H1 (cell line): ENCODE data around the gene ZNF415. TPM values are rescaled to one million over a fixed set of nuclear protein-coding genes. Genes with fewer than 3 reads are reported as not detected.

Source experiments
- CTCF ChIA-PET: fragments of 300-600 bp; sonication (Branson Sonifier 250); formaldehyde crosslinking; loops from one replicate; lab custom pipeline; 2021; ENCODE audit not compliant: partially characterized antibody; lab: Charles Lee
- POLR2A ChIA-PET: fragments of 300-600 bp; sonication (Branson Sonifier 250); formaldehyde crosslinking; loops from one replicate; lab custom pipeline; 2021; ENCODE audit warnings: inconsistent platforms; ENCODE audit not compliant: partially characterized antibody; lab: Charles Lee
- DNase-seq, 2 experiments: peaks; one replicate each; pipeline versions ENCODE4 v3.0.0 to v3.0.0-alpha.2; 2010 to 2022; ENCODE audit warnings: low spot score in 2 of 2, low read depth in 1 of 2, mixed read lengths in 1 of 2
- FAIRE-seq: peaks from 2 replicates; lab custom pipeline; 2011; peaks lifted over from hg19 to GRCh38; lab: Jason Lieb, UNC
- H2AFZ ChIP-seq: 2 replicates; pipeline ENCODE4 v1.8.1; 2012; ENCODE audit warnings: low read length, inconsistent platforms
- H2AK5ac ChIP-seq: 2 replicates; pipeline ENCODE4 v1.6.1; 2013; ENCODE audit warnings: low read depth, low read length
- H2BK120ac ChIP-seq: replicated peaks from 2 replicates; pipeline ENCODE3; 2013; ENCODE audit warnings: low read depth, low read length, inconsistent platforms
- H2BK12ac ChIP-seq: 2 replicates; pipeline ENCODE4 v1.6.1; 2013; ENCODE audit warnings: low read depth, low read length
- H2BK15ac ChIP-seq: 2 replicates; pipeline ENCODE4 v1.6.1; 2013; ENCODE audit warnings: low read length
- H2BK20ac ChIP-seq: 2 replicates; pipeline ENCODE4 v1.6.1; 2013; ENCODE audit warnings: low read length
- H2BK5ac ChIP-seq: 2 replicates; pipeline ENCODE4 v1.6.1; 2013; ENCODE audit warnings: low read depth, low read length
- H3K14ac ChIP-seq: 2 replicates; pipeline ENCODE4 v1.6.1; 2013; ENCODE audit warnings: inconsistent platforms; ENCODE audit not compliant: insufficient read length
- H3K18ac ChIP-seq: 2 replicates; pipeline ENCODE4 v1.6.1; 2013; ENCODE audit warnings: low read length; ENCODE audit errors: extremely low read depth
- H3K23ac ChIP-seq: 2 replicates; pipeline ENCODE4 v1.6.1; 2013; ENCODE audit warnings: inconsistent platforms; ENCODE audit not compliant: insufficient read length
- H3K23me2 ChIP-seq: 2 replicates; pipeline ENCODE4 v1.6.1; 2013; ENCODE audit warnings: low read depth, low read length
- H3K27ac ChIP-seq: 2 replicates; pipeline ENCODE4 v1.6.1; 2011; ENCODE audit warnings: low read depth, low read length, inconsistent platforms
- H3K27me3 ChIP-seq, 4 experiments: replicated peaks in 1 of 4; 1 replicate in 1 of 4; 2 replicates in 3 of 4; pipeline versions ENCODE4 v1.6.1 to v1.8.1; 2011 to 2013; ENCODE audit warnings: low read length in 3 of 4, mild to moderate bottlenecking in 3 of 4, inconsistent platforms in 2 of 4, mixed read lengths in 2 of 4, moderate library complexity in 1 of 4; ENCODE audit not compliant: control insufficient read depth in 3 of 4, insufficient read depth in 3 of 4; ENCODE audit errors: extremely low read depth in 1 of 4
- H3K36me3 ChIP-seq, 4 experiments: 2 replicates each; pipeline versions ENCODE4 v1.6.1 to v1.8.1; 2011 to 2013; ENCODE audit warnings: mild to moderate bottlenecking in 4 of 4, low read length in 3 of 4, moderate library complexity in 2 of 4, control low read depth in 1 of 4, inconsistent platforms in 1 of 4; ENCODE audit not compliant: insufficient read depth in 4 of 4, control insufficient read depth in 2 of 4
- H3K4ac ChIP-seq: replicated peaks from 2 replicates; pipeline ENCODE3; 2013; ENCODE audit warnings: low read length, low read depth, mixed read lengths, inconsistent platforms; ENCODE audit not compliant: insufficient read length
- H3K4me1 ChIP-seq, 4 experiments: replicated peaks in 1 of 4; 1 replicate in 1 of 4; 2 replicates in 3 of 4; pipeline versions ENCODE4 v1.6.1 to v1.8.1; 2011 to 2013; ENCODE audit warnings: low read length in 3 of 4, inconsistent platforms in 2 of 4, mixed read lengths in 1 of 4; ENCODE audit not compliant: insufficient read depth in 4 of 4, control insufficient read depth in 3 of 4
- H3K4me2 ChIP-seq, 2 experiments: 2 replicates each; pipeline versions ENCODE4 v1.6.1 to v1.8.1; 2011 to 2013; ENCODE audit warnings: low read depth in 2 of 2, low read length in 2 of 2, control low read depth in 1 of 2, inconsistent platforms in 1 of 2, mild to moderate bottlenecking in 1 of 2; ENCODE audit not compliant: insufficient read depth in 1 of 2
- H3K4me3 ChIP-seq, 4 experiments: fragments of 200-600, 300-600 bp in 1 of 4; sonication (generic), shearing (Covaris generic), sonication (Bioruptor Twin) in 1 of 4; 2 replicates each; pipeline versions ENCODE4 v1.5.1 to v1.8.1; 2011 to 2016; ENCODE audit warnings: low read length in 4 of 4, low read depth in 3 of 4, control low read depth in 2 of 4, inconsistent platforms in 2 of 4, mild to moderate bottlenecking in 2 of 4, mixed read lengths in 1 of 4, moderate library complexity in 1 of 4; ENCODE audit not compliant: insufficient read depth in 2 of 4; ENCODE audit errors: extremely low read depth in 1 of 4
- H3K56ac ChIP-seq: replicated peaks from 2 replicates; pipeline ENCODE3; 2013; ENCODE audit warnings: low read depth, mild to moderate bottlenecking, mixed read lengths, low read length, inconsistent platforms; ENCODE audit not compliant: insufficient read length
- H3K79me1 ChIP-seq: 2 replicates; pipeline ENCODE4 v1.6.1; 2013; ENCODE audit warnings: low read depth, low read length, control low read depth
- H3K79me2 ChIP-seq, 2 experiments: 2 replicates each; pipeline versions ENCODE4 v1.6.1 to v1.8.1; 2012 to 2013; ENCODE audit warnings: low read length in 2 of 2, mild to moderate bottlenecking in 2 of 2, inconsistent platforms in 1 of 2; ENCODE audit not compliant: insufficient read depth in 2 of 2, control insufficient read depth in 1 of 2
- H3K9ac ChIP-seq, 4 experiments: replicated peaks in 1 of 4; 1 replicate in 1 of 4; 2 replicates in 3 of 4; pipeline versions ENCODE4 v1.6.1 to v1.8.1; 2011 to 2013; ENCODE audit warnings: low read depth in 3 of 4, low read length in 3 of 4, control low read depth in 2 of 4, mild to moderate bottlenecking in 2 of 4, moderate library complexity in 2 of 4, inconsistent platforms in 1 of 4; ENCODE audit errors: extremely low read depth in 1 of 4
- H3K9me3 ChIP-seq, 2 experiments: 2 replicates each; pipeline versions ENCODE4 v1.6.1 to v1.8.1; 2012 to 2013; ENCODE audit warnings: mild to moderate bottlenecking in 2 of 2, moderate library complexity in 2 of 2, control low read depth in 1 of 2, inconsistent platforms in 1 of 2, low read depth in 1 of 2, low read length in 1 of 2, mixed read lengths in 1 of 2; ENCODE audit not compliant: insufficient read depth in 2 of 2
- H4K20me1 ChIP-seq, 2 experiments: replicated peaks in 1 of 2; 2 replicates each; pipeline versions ENCODE3 to v1.8.1; 2011 to 2013; ENCODE audit warnings: inconsistent platforms in 2 of 2, low read length in 2 of 2, mild to moderate bottlenecking in 1 of 2; ENCODE audit not compliant: insufficient read depth in 2 of 2, control insufficient read depth in 1 of 2
- H4K5ac ChIP-seq: 2 replicates; pipeline ENCODE4 v1.6.1; 2013; ENCODE audit warnings: low read length, low read depth, mixed read lengths, inconsistent platforms; ENCODE audit not compliant: insufficient read length
- H4K8ac ChIP-seq: 2 replicates; pipeline ENCODE4 v1.8.0; 2013; ENCODE audit warnings: mild to moderate bottlenecking, moderate library complexity, low read length, inconsistent platforms; ENCODE audit not compliant: insufficient read depth; ENCODE audit errors: extremely low read depth
- H4K91ac ChIP-seq: replicated peaks from 2 replicates; pipeline ENCODE3; 2013; ENCODE audit warnings: low read length, mixed read lengths, inconsistent platforms; ENCODE audit not compliant: insufficient read length
- CHD1 ChIP-seq: IDR thresholded peaks from 2 replicates; pipeline ENCODE4 v1.6.1; 2012; ENCODE audit warnings: low read depth, low read length, improper control_type of control experiment
- GABPA ChIP-seq: IDR thresholded peaks from 2 replicates; pipeline ENCODE4 v1.6.1; 2011; ENCODE audit warnings: mild to moderate bottlenecking, low read length, moderate library complexity, borderline replicate concordance; ENCODE audit not compliant: insufficient read depth
- GTF2F1 ChIP-seq: IDR thresholded peaks from 2 replicates; pipeline ENCODE4 v1.6.1; 2012; ENCODE audit warnings: low read depth, low read length, improper control_type of control experiment, borderline replicate concordance
- KDM1A ChIP-seq: fragments of 200-600, 300-600 bp; sonication (generic); IDR thresholded peaks from 2 replicates; pipeline ENCODE4 v1.7.1; 2016; ENCODE audit warnings: mild to moderate bottlenecking, low read length, borderline replicate concordance
- MAFK ChIP-seq: IDR thresholded peaks from 2 replicates; pipeline ENCODE4 v1.6.1; 2012; ENCODE audit warnings: low read depth, mild to moderate bottlenecking, improper control_type of control experiment, low read length
- PHF8 ChIP-seq: fragments of 200-600 bp; sonication (generic); conservative IDR thresholded peaks from 2 replicates; pipeline ENCODE4 v1.7.1; 2012; ENCODE audit warnings: low read depth, mild to moderate bottlenecking, inconsistent platforms, low read length, moderate library complexity
- RFX5 ChIP-seq: IDR thresholded peaks from 2 replicates; pipeline ENCODE4 v1.6.1; 2011; ENCODE audit warnings: low read depth, low read length, improper control_type of control experiment, borderline replicate concordance
- SIX5 ChIP-seq: IDR thresholded peaks from 2 replicates; pipeline ENCODE4 v1.6.1; 2011; ENCODE audit warnings: mild to moderate bottlenecking, low read depth, low read length
- SP1 ChIP-seq: IDR thresholded peaks from 2 replicates; pipeline ENCODE4 v1.6.1; 2011; ENCODE audit warnings: low read depth, low read length
- SP4 ChIP-seq: IDR thresholded peaks from 2 replicates; pipeline ENCODE4 v1.6.1; 2012; ENCODE audit warnings: low read length, inconsistent platforms
- SRF ChIP-seq: IDR thresholded peaks from 2 replicates; pipeline ENCODE4 v1.6.1; 2011; ENCODE audit warnings: mild to moderate bottlenecking, low read depth, low read length, moderate library complexity
- TAF1 ChIP-seq: IDR thresholded peaks from 2 replicates; pipeline ENCODE4 v1.6.1; 2011; ENCODE audit warnings: mild to moderate bottlenecking, low read depth, low read length
- TCF12 ChIP-seq: IDR thresholded peaks from 2 replicates; pipeline ENCODE4 v1.6.1; 2011; ENCODE audit warnings: low read depth, mild to moderate bottlenecking, low read length
- USF2 ChIP-seq: IDR thresholded peaks from 2 replicates; pipeline ENCODE4 v1.6.1; 2011; ENCODE audit warnings: low read length, improper control_type of control experiment
- WGBS, 2 experiments: shearing (Covaris generic) in 1 of 2; methylation state at CpG; one replicate each; pipeline versions ENCODE4 v1.1.6 to v1.1.7; 2013 to 2015; ENCODE audit warnings: low lambda C conversion rate in 2 of 2, mixed read lengths in 2 of 2, inconsistent platforms in 1 of 2, low coverage in 1 of 2, missing lambda C conversion rate in 1 of 2; ENCODE audit not compliant: insufficient replicate concordance in 2 of 2, insufficient coverage in 1 of 2, insufficient read length in 1 of 2; ENCODE audit errors: extremely low coverage in 1 of 2, missing lambda C conversion rate in 1 of 2; 5-methylcytosine and 5-hydroxymethylcytosine counted together
- polyA plus RNA-seq, 7 experiments: library from polyadenylated mRNA; depleted of rRNA in 3 of 7; stranded (reverse) in 5 of 7; unstranded in 2 of 7; fragments of >200 nt in 5 of 7; fragments of 200-250 nt in 2 of 7; gene quantifications; 1 replicate in 5 of 7; 2 replicates in 1 of 7; 4 replicates in 1 of 7; pipeline versions ENCODE4 v1.2.1 to v1.2.3, GENCODE V29; 2011 to 2013; ENCODE audit warnings: missing spikeins in 2 of 7, mixed read lengths in 2 of 7
- total RNA-seq: library from RNA; stranded (reverse); fragmentation: NEBNext Ultra II Directional; extraction: Animal tissue kit (Norgen Biotek cat#: 25700); gene quantifications from 2 replicates; pipeline ENCODE4 v1.2.1, GENCODE V29; 2021

Gene ZNF415
- total and polyA plus RNA-seq, 2 of the 8 experiments (the other 6 are each of a cell fraction or from before 2014, with no cell fraction given), result 5.8 to 9.7 TPM

- Histone ChIP-seq H2AFZ (no peak overlapping the region), H4K5ac (no peak overlapping the region), H2BK5ac (no peak overlapping the region), H2BK12ac (no peak overlapping the region), H2AK5ac (no peak overlapping the region), H3K14ac (no peak overlapping the region), H3K4ac (no peak overlapping the region), H3K79me2 (peaks cover 0 to 4% of the 10 kb centered on the region in 2 experiments; a peak in 1 of 4 replicates), H4K91ac (no peak overlapping the region), H3K4me3 (no peak overlapping the region), H3K23ac (no peak overlapping the region), H4K8ac (no peak overlapping the region), H2BK120ac (no peak overlapping the region), H2BK20ac (no peak overlapping the region), H3K9ac (no peak overlapping the region), H3K4me2 (no peak overlapping the region), H3K18ac (no peak overlapping the region), H4K20me1 (peaks cover 0 to 5% of the 10 kb centered on the region in 2 experiments), H3K27me3 (no peaks in the 10 kb centered on the region), H3K36me3 (peaks cover 0 to 9% (median 2%) of the 10 kb centered on the region in 4 experiments; a peak in 4 of 8 replicates), H3K9me3 (peaks cover 22 to 30% of the 10 kb centered on the region in 2 experiments), H3K27ac (no peak overlapping the region), H3K79me1 (peaks cover 3% of the 10 kb centered on the region; the same call in 1 of the 2 replicates), H3K4me1 (peaks cover 0 to 2% (median 0%) of the 10 kb centered on the region in 4 experiments; a peak in 1 of 7 replicates), H3K56ac (no peak overlapping the region), H3K23me2 (peaks cover 10% of the 10 kb centered on the region; the same call in 1 of the 2 replicates), H2BK15ac (no peak overlapping the region)
- CTCF ChIA-PET, result no interaction called here
- DNase-seq, result no peak
- 82 to 100% methylated on average over 2 to 3 of the region's 3 CpGs for WGBS, 2 experiments
- no peak for FAIRE-seq
- POLR2A ChIA-PET, result no interaction called here
- no peak for TF ChIP-seq SRF
- TF ChIP-seq GTF2F1, result no peak
- no peak for TF ChIP-seq SP4
- no peak for TF ChIP-seq USF2
- TF ChIP-seq CHD1, result no peak
- TF ChIP-seq MAFK, result no peak
- no peak for TF ChIP-seq KDM1A
- no peak for TF ChIP-seq RFX5
- TF ChIP-seq GABPA, result no peak
- no peak for TF ChIP-seq TCF12
- TF ChIP-seq SP1, result no peak
- TF ChIP-seq TAF1, result no peak
- no peak for TF ChIP-seq SIX5
- no peak for TF ChIP-seq PHF8
These were observed 27.6 kb upstream of the ZNF415 start for GRCh38 chr19:53160350-53160749.
